ENCODE results near the gene PAK4.

The PAK4 gene

DNA sequence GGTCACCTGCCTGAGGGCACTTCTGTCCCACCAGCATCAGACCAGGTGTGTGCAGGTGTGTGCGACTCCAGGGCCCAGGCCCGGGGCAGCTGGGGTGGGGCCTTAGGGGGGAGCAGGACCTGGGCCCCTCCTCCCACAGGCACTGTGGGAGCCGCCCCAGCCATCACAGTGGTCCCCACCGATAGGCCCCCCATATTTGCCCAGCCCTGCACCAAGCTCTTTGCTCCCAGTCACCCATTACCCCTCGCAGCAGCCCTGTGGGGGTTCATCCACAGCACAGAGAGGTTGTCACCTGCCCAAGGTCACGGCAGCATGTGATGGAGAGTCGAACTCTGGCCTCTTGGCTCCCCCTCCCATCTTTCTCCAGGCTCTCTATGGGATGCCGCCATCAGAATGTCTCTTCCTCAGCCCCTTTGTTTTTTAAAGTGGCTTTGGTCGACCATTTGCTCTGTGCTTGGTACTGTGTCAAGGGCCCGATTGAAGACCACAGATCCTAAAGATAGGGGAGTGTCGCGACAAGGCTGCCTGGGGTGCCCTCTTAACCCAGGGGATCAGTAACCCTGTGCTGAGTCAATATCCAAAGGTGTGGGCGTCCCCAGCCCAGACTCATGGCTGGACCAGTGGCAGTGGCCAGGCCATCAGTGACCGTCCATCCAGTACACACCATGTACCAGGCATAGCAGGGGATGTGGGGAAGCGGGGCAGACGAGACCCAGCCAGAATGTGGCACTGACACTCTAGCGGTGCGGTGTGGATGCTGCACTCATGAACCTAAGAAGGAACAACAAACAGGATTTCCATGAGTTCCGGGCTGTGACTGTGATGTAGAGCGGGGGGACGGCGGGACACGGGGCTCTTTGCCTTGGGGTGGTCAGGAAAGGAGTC lies 42.9 kb downstream of the PAK4 start:
- H3F3A ChIP-seq (ENCODE audit: insufficient read depth): no peaks in the 10 kb centered on the region
- TF ChIP-seq EZH2phosphoT487 (conservative IDR thresholded peaks at IDR 0.05; ENCODE audit: low read length): no peak
- TF ChIP-seq, protein P1, sequence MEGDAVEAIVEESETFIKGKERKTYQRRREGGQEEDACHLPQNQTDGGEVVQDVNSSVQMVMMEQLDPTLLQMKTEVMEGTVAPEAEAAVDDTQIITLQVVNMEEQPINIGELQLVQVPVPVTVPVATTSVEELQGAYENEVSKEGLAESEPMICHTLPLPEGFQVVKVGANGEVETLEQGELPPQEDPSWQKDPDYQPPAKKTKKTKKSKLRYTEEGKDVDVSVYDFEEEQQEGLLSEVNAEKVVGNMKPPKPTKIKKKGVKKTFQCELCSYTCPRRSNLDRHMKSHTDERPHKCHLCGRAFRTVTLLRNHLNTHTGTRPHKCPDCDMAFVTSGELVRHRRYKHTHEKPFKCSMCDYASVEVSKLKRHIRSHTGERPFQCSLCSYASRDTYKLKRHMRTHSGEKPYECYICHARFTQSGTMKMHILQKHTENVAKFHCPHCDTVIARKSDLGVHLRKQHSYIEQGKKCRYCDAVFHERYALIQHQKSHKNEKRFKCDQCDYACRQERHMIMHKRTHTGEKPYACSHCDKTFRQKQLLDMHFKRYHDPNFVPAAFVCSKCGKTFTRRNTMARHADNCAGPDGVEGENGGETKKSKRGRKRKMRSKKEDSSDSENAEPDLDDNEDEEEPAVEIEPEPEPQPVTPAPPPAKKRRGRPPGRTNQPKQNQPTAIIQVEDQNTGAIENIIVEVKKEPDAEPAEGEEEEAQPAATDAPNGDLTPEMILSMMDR (IDR thresholded peaks at IDR 0.05; ENCODE audit: insufficient read depth, low read length, poor library complexity, severe bottlenecking): no peak
- H3K27me3 ChIP-seq (ENCODE audit: low read length): no peaks in the 10 kb centered on the region
- no peak overlapping the region for H3K4me2 ChIP-seq (ENCODE audit: low read depth, low read length, poor library complexity, severe bottlenecking)
- no peak overlapping the region for H3K9ac ChIP-seq (ENCODE audit: low read length)
- H3K4me3 ChIP-seq (ENCODE audit: insufficient read depth, low read length, poor library complexity, severe bottlenecking): no peak overlapping the region
- H2AFZ ChIP-seq (ENCODE audit: low read depth, low read length, severe bottlenecking): no peak overlapping the region
- H4K20me1 ChIP-seq (ENCODE audit: low read depth, low read length): no peaks in the 10 kb centered on the region
- no peak overlapping the region for H3K27ac ChIP-seq (ENCODE audit: low read depth, low read length)
- H3K36me3 ChIP-seq (ENCODE audit: low read length): no peaks in the 10 kb centered on the region
- no peaks in the 10 kb centered on the region for H3K79me2 ChIP-seq (ENCODE audit: insufficient read depth, low read length)
- no peaks in the 10 kb centered on the region for H3K9me2 ChIP-seq (replicated peaks; ENCODE audit: insufficient read depth, low read length)
- H3K9me3 ChIP-seq (ENCODE audit: insufficient read depth, low read length): no peaks in the 10 kb centered on the region

DNA sequence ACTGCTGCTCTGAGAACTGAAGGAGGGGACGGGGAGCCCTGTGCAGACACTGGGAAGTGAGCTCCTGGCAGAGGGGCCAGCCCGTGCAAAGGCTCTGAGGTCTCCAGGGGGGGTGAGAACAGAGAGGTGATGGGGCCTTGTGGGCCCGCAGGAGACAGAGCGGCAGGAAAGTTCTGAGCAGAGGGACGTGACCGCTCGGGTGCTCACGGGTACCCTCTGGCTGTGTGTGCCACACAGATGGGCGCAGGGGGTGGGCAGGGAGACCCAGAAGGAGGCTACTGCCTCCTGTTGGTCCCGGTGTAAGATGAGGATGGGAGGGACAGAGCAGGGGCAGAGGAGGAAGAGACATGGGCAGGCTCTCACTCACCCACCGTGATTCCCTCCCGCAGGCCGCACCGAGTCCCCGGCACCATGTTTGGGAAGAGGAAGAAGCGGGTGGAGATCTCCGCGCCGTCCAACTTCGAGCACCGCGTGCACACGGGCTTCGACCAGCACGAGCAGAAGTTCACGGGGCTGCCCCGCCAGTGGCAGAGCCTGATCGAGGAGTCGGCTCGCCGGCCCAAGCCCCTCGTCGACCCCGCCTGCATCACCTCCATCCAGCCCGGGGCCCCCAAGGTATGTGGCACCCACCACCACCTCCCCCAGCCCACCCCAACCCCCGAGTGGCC lies 43.7 kb downstream of the PAK4 start:
- Histone ChIP-seq H3K36me3 (ENCODE audit: low read length) (no peaks in the 10 kb centered on the region), H3K27ac (ENCODE audit: low read depth, low read length) (no peak overlapping the region), H3K4me2 (ENCODE audit: low read depth, low read length, poor library complexity, severe bottlenecking) (no peak overlapping the region), H3K4me3 (ENCODE audit: insufficient read depth, low read length, poor library complexity, severe bottlenecking) (no peak overlapping the region), H3K9me2 (replicated peaks; ENCODE audit: insufficient read depth, low read length) (no peaks in the 10 kb centered on the region), H3K9ac (ENCODE audit: low read length) (no peak overlapping the region), H3K79me2 (ENCODE audit: insufficient read depth, low read length) (no peaks in the 10 kb centered on the region), H2AFZ (ENCODE audit: low read depth, low read length, severe bottlenecking) (no peak overlapping the region), H3K9me3 (ENCODE audit: insufficient read depth, low read length) (no peaks in the 10 kb centered on the region), H3K27me3 (ENCODE audit: low read length) (no peaks in the 10 kb centered on the region), H4K20me1 (ENCODE audit: low read depth, low read length) (no peaks in the 10 kb centered on the region), H3F3A (ENCODE audit: insufficient read depth) (no peaks in the 10 kb centered on the region)
- TF ChIP-seq, protein P1 (IDR thresholded peaks at IDR 0.05; ENCODE audit: insufficient read depth, low read length, poor library complexity, severe bottlenecking): no peak
- no peak for TF ChIP-seq EZH2phosphoT487 (conservative IDR thresholded peaks at IDR 0.05; ENCODE audit: low read length)

DNA sequence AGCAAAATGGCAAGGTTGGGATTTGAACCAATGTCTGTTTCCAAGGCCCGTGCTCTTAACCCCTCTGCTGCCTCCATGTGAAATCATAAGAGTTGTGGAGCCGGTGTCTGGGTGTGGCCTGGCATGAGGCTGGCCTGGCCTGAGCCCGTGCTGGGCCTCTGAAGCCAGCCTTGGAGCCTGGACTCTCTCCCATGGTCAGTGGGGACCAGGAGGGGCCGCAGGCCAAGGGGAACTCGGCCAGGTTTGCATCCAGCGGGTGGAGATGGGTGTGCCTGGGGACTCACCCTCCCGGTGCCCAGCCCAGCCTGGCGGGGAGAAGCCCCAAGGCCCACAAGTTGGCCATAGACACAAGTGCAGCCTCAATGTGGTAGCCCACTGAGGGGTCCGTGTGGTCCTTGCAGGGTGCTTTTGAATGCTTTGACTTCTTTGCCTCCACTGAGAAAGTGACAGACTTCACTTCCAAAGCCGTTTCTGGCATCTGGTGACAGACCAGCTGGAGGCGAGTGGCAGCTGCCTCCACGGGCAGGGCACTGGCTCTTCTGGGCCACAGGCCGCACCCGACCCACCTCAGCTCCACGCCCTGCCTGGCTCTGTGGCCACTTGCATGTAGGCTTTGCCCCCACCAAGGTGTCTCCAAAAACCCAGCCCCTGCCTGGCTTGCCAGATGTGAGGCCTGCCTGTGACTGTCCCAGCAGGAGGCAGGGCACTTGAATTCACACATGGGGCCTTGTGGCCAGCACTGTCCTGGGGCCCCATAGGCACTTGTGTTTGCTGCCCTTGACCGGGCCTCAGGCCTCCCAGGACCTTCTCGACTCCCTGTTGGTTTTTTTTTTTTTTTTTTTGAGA lies 45.0 kb downstream of the PAK4 start:
- H3K9ac ChIP-seq (ENCODE audit: low read length): no peak overlapping the region
- H3K4me2 ChIP-seq (ENCODE audit: low read depth, low read length, poor library complexity, severe bottlenecking): no peak overlapping the region
- TF ChIP-seq EZH2phosphoT487 (conservative IDR thresholded peaks at IDR 0.05; ENCODE audit: low read length): no peak
- TF ChIP-seq, protein P1 (IDR thresholded peaks at IDR 0.05; ENCODE audit: insufficient read depth, low read length, poor library complexity, severe bottlenecking): no peak
- H3K4me3 ChIP-seq (ENCODE audit: insufficient read depth, low read length, poor library complexity, severe bottlenecking): no peak overlapping the region
- H3K27ac ChIP-seq (ENCODE audit: low read depth, low read length): no peak overlapping the region
- H3F3A ChIP-seq (ENCODE audit: insufficient read depth): no peaks in the 10 kb centered on the region
- H3K9me2 ChIP-seq (replicated peaks; ENCODE audit: insufficient read depth, low read length): no peaks in the 10 kb centered on the region
- no peak overlapping the region for H2AFZ ChIP-seq (ENCODE audit: low read depth, low read length, severe bottlenecking)
- no peaks in the 10 kb centered on the region for H3K9me3 ChIP-seq (ENCODE audit: insufficient read depth, low read length)
- no peaks in the 10 kb centered on the region for H3K36me3 ChIP-seq (ENCODE audit: low read length)
- no peaks in the 10 kb centered on the region for H3K79me2 ChIP-seq (ENCODE audit: insufficient read depth, low read length)
- no peaks in the 10 kb centered on the region for H3K27me3 ChIP-seq (ENCODE audit: low read length)
- no peaks in the 10 kb centered on the region for H4K20me1 ChIP-seq (ENCODE audit: low read depth, low read length)

Measured in SU-DHL-6 (cell line).